HG03196 (cell line): ENCODE results near the gene OGDHL.
"Not testable (repeated sequence)": the region's sequence is repeated elsewhere in the genome, so short reads cannot be mapped to it uniquely, and the experiment has no call there.

Source experiments
- ATAC-seq: cut with Tn5 transposase; IDR thresholded peaks from one replicate; pipeline ENCODE4 v1.9.1; 2021; ENCODE audit not compliant: unreplicated experiment

Gene OGDHL

DNA sequence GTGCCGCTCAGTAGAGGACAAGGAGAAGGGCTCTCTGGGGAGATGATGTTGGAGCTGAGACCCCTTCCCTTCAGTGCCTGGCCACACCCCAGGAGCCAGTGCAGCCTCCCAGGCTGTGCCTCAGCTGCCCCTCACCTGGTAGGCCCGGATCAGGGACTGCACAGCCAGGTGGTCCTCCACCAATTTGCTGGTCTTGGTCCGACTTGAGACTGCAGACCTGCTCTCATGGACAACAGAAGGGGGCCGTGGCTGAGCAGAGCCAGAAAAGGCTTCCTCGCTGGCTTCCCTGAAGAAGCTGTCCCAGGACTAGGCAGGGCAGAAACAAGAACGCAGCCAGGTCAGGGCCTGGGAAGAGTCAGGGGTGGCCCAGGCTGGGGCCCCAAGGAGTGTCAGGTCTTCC, 5.5 kb downstream of the OGDHL start:
- ATAC-seq, result no peak

DNA sequence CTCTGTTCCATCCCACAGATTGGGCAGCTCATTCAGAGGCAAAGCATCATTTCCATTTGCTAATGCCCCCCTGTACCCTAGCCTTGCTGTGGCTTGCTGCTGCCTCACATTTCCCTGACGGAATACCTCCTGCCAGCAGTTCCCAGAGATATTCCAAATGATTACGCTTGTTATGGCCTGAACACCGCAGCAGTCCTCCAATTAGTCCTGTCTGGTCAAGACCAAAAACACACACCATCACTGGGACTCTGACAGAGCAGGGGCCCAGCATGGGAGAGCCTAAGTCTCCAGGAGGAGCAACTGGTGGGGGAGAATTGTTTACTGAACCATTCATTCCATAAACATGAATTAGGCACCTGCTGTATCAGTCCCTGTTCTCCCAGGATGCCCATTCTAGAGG, 6.1 kb downstream of the OGDHL start:
- no peak for ATAC-seq

- ATAC-seq, result not testable (repeated sequence)
These were observed 7.2 kb downstream of the OGDHL start for GRCh38 chr10:49754951-49755350.

- ATAC-seq, result no peak
These were observed 9.5 kb downstream of the OGDHL start for GRCh38 chr10:49752584-49752983.

GRCh38 chr10:49751636-49752510, 10.2 kb downstream of the OGDHL start:
- ATAC-seq, result no peak

- no peak for ATAC-seq
These were observed 10.9 kb downstream of the OGDHL start for GRCh38 chr10:49751216-49751615.

DNA sequence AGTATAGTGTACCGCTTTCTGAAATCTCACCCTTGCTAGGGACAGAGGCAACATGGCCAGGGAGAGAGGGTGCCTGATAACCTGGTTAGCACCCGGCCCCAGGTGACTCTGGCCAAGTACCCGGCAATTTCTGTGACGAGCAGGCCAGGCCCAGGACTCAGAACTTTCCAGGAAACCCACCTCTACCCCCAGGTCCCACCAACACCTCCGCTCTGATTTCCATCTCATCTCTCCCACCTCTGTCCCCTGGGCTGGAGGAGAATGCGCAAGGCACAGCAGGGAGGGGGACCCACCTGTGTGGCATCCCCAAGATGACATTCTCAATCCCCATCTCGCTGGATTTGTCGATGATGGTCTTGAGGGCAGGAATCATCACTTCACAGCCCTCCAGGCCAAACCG, 11.6 kb downstream of the OGDHL start:
- no peak for ATAC-seq

DNA sequence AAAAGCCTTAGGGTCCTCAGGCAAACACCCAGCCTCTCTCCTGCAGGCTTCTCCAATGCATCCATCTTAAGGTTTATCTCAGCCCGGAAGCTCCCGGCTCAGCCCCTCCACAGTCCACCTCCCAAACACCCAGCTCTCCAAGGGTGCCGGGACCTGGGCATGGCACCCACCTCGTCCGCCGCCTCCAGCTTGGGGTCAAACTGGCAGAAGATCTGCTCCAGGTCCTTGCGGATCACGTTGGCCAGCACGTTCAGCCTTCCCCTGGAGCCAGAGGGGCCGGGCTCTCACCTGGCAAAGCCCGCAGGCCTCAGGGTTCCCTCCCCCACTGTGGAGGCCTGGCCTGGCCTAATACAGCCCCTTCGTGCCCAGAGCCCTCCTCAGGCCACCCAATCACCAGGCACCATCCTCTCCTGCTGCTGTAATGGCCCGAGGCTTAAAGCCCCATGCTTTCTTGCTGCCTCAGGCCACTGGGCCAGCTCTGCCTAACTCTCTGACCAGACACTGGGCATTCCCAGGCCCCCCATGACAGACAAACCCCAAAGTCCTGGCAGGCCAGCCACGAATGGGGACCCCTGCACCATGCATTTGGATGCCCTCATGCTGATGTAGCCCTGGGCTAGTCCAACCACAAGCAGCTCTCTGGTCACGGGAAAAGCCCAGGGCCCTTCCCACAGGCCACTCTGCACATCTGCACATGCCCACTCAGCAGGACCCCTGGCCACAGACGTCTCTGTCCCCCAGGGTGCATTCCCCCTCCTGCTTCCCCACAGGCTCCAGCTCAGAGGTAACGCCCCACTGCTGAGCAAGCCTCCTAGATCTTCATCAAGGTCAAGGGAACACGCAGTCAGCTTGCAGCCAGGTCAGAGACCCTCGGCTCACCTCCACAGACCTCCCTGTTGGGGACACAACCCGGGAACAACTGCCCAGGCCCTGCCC, 12.3 kb downstream of the OGDHL start:
- no peak for ATAC-seq

GRCh38 chr10:49749144-49749543, 13.0 kb downstream of the OGDHL start:
- no peak for ATAC-seq

- no peak for ATAC-seq
These were observed 14.1 kb downstream of the OGDHL start for GRCh38 chr10:49748006-49748405.

GRCh38 chr10:49747303-49747646, 14.8 kb downstream of the OGDHL start:
- no peak for ATAC-seq

- ATAC-seq, result no peak
These were observed 15.4 kb downstream of the OGDHL start for GRCh38 chr10:49746626-49747302.

GRCh38 chr10:49745756-49746155, 16.4 kb downstream of the OGDHL start:
- ATAC-seq, result no peak

GRCh38 chr10:49744924-49745605, 17.1 kb downstream of the OGDHL start:
- ATAC-seq, result no peak

- ATAC-seq, result no peak
These were observed 17.9 kb downstream of the OGDHL start for GRCh38 chr10:49744091-49744685.

DNA sequence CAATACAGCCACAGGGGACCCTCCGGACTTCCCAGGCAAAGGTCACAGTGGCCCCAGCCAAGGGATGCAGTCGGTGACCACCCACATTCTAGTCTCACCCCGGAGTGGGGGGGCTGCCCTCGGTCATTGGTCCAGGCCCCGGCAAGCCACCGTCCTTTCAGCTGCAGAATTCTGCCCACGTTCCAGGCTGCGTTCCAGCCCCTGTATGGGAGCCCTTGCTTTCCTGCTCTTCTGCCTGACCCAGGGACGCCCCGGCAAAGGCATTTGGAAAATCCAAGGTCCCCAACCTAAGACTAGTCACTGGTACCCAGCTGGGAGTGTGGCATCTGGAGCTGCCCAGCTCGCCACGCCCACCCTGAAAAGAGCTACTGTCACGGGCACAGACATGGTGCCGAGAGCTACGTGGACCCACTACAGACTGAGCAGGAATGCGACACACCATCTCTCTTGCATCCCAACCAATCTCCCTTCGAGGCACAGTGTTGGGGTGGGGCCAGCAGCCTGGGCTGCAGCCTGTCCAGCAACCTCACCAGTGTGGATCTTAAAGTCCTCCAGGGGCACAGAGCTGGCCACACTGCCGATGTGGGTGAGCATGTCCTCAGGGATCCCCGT, 18.6 kb downstream of the OGDHL start:
- no peak for ATAC-seq

- ATAC-seq, result no peak
These were observed 19.2 kb downstream of the OGDHL start for GRCh38 chr10:49742683-49743463.

- ATAC-seq, result no peak
These were observed 20.8 kb downstream of the OGDHL start for GRCh38 chr10:49741108-49741995.
